ENCODE results near the gene MTA3.

DNA sequence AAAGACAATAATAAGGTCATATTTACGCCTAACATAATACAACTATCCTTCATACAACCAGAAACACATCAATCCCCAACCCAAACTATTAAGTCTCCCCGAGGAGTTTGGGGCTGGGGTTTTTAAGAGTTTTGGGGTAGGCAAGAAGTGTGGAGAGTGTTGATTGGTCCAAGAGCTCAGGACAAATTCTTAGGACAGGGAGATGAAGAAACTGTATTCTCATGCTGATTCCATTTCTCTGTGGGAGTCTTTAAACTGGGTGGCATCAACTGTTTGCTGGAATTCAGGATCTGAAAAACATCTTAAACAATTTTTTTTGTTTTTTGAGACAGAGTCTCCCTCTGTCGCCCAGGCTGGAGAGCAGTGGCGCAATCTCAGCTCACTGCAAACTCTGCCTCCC is 25.6 kb upstream of the MTA3 start:
- TF ChIP-seq, protein P1, sequence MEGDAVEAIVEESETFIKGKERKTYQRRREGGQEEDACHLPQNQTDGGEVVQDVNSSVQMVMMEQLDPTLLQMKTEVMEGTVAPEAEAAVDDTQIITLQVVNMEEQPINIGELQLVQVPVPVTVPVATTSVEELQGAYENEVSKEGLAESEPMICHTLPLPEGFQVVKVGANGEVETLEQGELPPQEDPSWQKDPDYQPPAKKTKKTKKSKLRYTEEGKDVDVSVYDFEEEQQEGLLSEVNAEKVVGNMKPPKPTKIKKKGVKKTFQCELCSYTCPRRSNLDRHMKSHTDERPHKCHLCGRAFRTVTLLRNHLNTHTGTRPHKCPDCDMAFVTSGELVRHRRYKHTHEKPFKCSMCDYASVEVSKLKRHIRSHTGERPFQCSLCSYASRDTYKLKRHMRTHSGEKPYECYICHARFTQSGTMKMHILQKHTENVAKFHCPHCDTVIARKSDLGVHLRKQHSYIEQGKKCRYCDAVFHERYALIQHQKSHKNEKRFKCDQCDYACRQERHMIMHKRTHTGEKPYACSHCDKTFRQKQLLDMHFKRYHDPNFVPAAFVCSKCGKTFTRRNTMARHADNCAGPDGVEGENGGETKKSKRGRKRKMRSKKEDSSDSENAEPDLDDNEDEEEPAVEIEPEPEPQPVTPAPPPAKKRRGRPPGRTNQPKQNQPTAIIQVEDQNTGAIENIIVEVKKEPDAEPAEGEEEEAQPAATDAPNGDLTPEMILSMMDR (IDR thresholded peaks at IDR 0.05) = no peak
- TF ChIP-seq EP300 (IDR thresholded peaks at IDR 0.05; ENCODE audit: low read depth) (no peak), POLR2AphosphoS5 (IDR thresholded peaks at IDR 0.05) (no peak)

Measured in transverse colon (tissue), 4 donors.